ENCODE results near the gene MFSD2B. TPM values are rescaled to one million over a fixed set of nuclear protein-coding genes. Genes with fewer than 3 reads are reported as not detected.
A peak's percentile ranks its signal among the peaks of the same experiment; 100 is the strongest.

Gene MFSD2B
- total and polyA plus RNA-seq, 5 donors from 2014 or later: 0.39 TPM; not detected in 4

GRCh38 chr2:24049485-24050021 lies 39.7 kb downstream of the MFSD2B start, which contains the start of gene FKBP1B:
TSS of gene FKBP1B (plus strand) at chr2:24049741. CDS start at chr2:24049850, 109 bp downstream.
- Histone ChIP-seq H3K27me3 (ENCODE audit: control insufficient read depth, insufficient read depth, low read length) (peaks cover 23% of the 10 kb centered on the region), H3K4me1 (ENCODE audit: control insufficient read depth, insufficient read depth, low read length, poor library complexity, severe bottlenecking) (peaks cover 28% of the 10 kb centered on the region), H3K9me3 (ENCODE audit: control insufficient read depth in 2 of 2, low read length in 2 of 2) (no peaks in the 10 kb centered on the region), H3K36me3 (ENCODE audit: control insufficient read depth, insufficient read depth, low read length) (no peaks in the 10 kb centered on the region), H3K27ac (ENCODE audit: insufficient read depth, low read length, poor library complexity, severe bottlenecking) (no peak within 1 kb of the TSS), H3K4me3 (ENCODE audit: low read depth, low read length) (peak within 1 kb of the TSS; percentile 7)
- H3K4me3 Mint-ChIP-seq: peak within 1 kb of the TSS; percentile 80 to 87 (median 86)
- peak; percentile 26 to 57 (median 54) for DNase-seq
- no peak for ATAC-seq (ENCODE audit: low read depth in 2 of 2)
- no peak within 1 kb of the TSS for H3K27ac Mint-ChIP-seq
- no peaks in the 10 kb centered on the region for H3K36me3 Mint-ChIP-seq
- H3K9me3 Mint-ChIP-seq: no peaks in the 10 kb centered on the region
- peaks cover 11 to 32% (median 15%) of the 10 kb centered on the region in 4 donors for H3K4me1 Mint-ChIP-seq
- H3K27me3 Mint-ChIP-seq: peaks cover 15% of the 10 kb centered on the region

GRCh38 chr2:24050041-24050979 lies 40.4 kb downstream of the MFSD2B start:
- Mint-ChIP-seq H3K36me3 (no peaks in the 10 kb centered on the region), H3K4me3 (peak overlapping the region in 2 of 4 donors; percentile 51 to 87)

GRCh38 chr2:24051833-24052232 lies 41.9 kb downstream of the MFSD2B start:
- no peak for DNase-seq
- no peak for ATAC-seq (ENCODE audit: low read depth in 2 of 2)
- Histone ChIP-seq H3K27me3 (ENCODE audit: control insufficient read depth, insufficient read depth, low read length) (peaks cover 23% of the 10 kb centered on the region), H3K27ac (ENCODE audit: insufficient read depth, low read length, poor library complexity, severe bottlenecking) (no peak overlapping the region), H3K4me3 (ENCODE audit: low read depth, low read length) (no peak overlapping the region), H3K36me3 (ENCODE audit: control insufficient read depth, insufficient read depth, low read length) (no peaks in the 10 kb centered on the region), H3K9me3 (ENCODE audit: control insufficient read depth in 2 of 2, low read length in 2 of 2) (no peaks in the 10 kb centered on the region), H3K4me1 (ENCODE audit: control insufficient read depth, insufficient read depth, low read length, poor library complexity, severe bottlenecking) (peaks cover 25% of the 10 kb centered on the region)
- Mint-ChIP-seq H3K27ac (no peak overlapping the region), H3K9me3 (peaks cover 0 to 2% (median 0%) of the 10 kb centered on the region in 7 donors), H3K36me3 (no peaks in the 10 kb centered on the region), H3K4me3 (no peak overlapping the region), H3K4me1 (peaks cover 0 to 18% (median 9%) of the 10 kb centered on the region in 4 donors), H3K27me3 (peaks cover 15% of the 10 kb centered on the region)

More at GRCh38 chr2:24050041-24050979, 40.4 kb downstream of the MFSD2B start:
- DNase-seq: peak in 1 of 3 donors; percentile 8
- no peak overlapping the region for H3K27ac ChIP-seq (ENCODE audit: insufficient read depth, low read length, poor library complexity, severe bottlenecking)
- Mint-ChIP-seq H3K9me3 (peaks cover 0 to under 1% (median 0%) of the 10 kb centered on the region in 7 donors), H3K4me1 (peaks cover 6 to 26% (median 10%) of the 10 kb centered on the region in 4 donors), H3K27ac (no peak overlapping the region), H3K27me3 (peaks cover 15% of the 10 kb centered on the region)
- H3K4me3 ChIP-seq (ENCODE audit: low read depth, low read length): no peak overlapping the region
- H3K4me1 ChIP-seq (ENCODE audit: control insufficient read depth, insufficient read depth, low read length, poor library complexity, severe bottlenecking): peaks cover 28% of the 10 kb centered on the region
- H3K27me3 ChIP-seq (ENCODE audit: control insufficient read depth, insufficient read depth, low read length): peaks cover 23% of the 10 kb centered on the region
- H3K36me3 ChIP-seq (ENCODE audit: control insufficient read depth, insufficient read depth, low read length): no peaks in the 10 kb centered on the region
- H3K9me3 ChIP-seq (ENCODE audit: control insufficient read depth in 2 of 2, low read length in 2 of 2): no peaks in the 10 kb centered on the region
- no peak for ATAC-seq (ENCODE audit: low read depth in 2 of 2)

GRCh38 chr2:24052951-24053350 lies 43.1 kb downstream of the MFSD2B start:
- peaks cover 23% of the 10 kb centered on the region for H3K27me3 ChIP-seq (ENCODE audit: control insufficient read depth, insufficient read depth, low read length)
- peaks cover 19% of the 10 kb centered on the region for H3K4me1 ChIP-seq (ENCODE audit: control insufficient read depth, insufficient read depth, low read length, poor library complexity, severe bottlenecking)
- no peaks in the 10 kb centered on the region for H3K9me3 ChIP-seq (ENCODE audit: control insufficient read depth in 2 of 2, low read length in 2 of 2)
- H3K27ac ChIP-seq (ENCODE audit: insufficient read depth, low read length, poor library complexity, severe bottlenecking): no peak overlapping the region
- ATAC-seq (ENCODE audit: low read depth in 2 of 2): no peak
- no peak overlapping the region for H3K27ac Mint-ChIP-seq
- H3K4me3 Mint-ChIP-seq: no peak overlapping the region
- no peak for DNase-seq
- peaks cover 0 to 2% (median 0%) of the 10 kb centered on the region in 7 donors for H3K9me3 Mint-ChIP-seq
- H3K27me3 Mint-ChIP-seq: peaks cover 9% of the 10 kb centered on the region
- no peak overlapping the region for H3K4me3 ChIP-seq (ENCODE audit: low read depth, low read length)
- peaks cover 0 to 6% (median under 1%) of the 10 kb centered on the region in 4 donors for H3K4me1 Mint-ChIP-seq
- no peaks in the 10 kb centered on the region for H3K36me3 Mint-ChIP-seq
- no peaks in the 10 kb centered on the region for H3K36me3 ChIP-seq (ENCODE audit: control insufficient read depth, insufficient read depth, low read length)

GRCh38 chr2:24054366-24055010 lies 44.6 kb downstream of the MFSD2B start:
- peaks cover 10% of the 10 kb centered on the region for H3K4me1 ChIP-seq (ENCODE audit: control insufficient read depth, insufficient read depth, low read length, poor library complexity, severe bottlenecking)
- Mint-ChIP-seq H3K36me3 (no peaks in the 10 kb centered on the region), H3K4me3 (peak overlapping the region in 1 of 4 donors; percentile 59), H3K9me3 (peaks cover 0 to 2% (median 0%) of the 10 kb centered on the region in 7 donors), H3K4me1 (no peaks in the 10 kb centered on the region), H3K27me3 (peaks cover 5% of the 10 kb centered on the region), H3K27ac (peak overlapping the region in 1 of 3 donors; percentile 32)
- H3K36me3 ChIP-seq (ENCODE audit: control insufficient read depth, insufficient read depth, low read length): no peaks in the 10 kb centered on the region
- no peak for ATAC-seq (ENCODE audit: low read depth in 2 of 2)
- H3K27me3 ChIP-seq (ENCODE audit: control insufficient read depth, insufficient read depth, low read length): peaks cover 17% of the 10 kb centered on the region
- no peak overlapping the region for H3K27ac ChIP-seq (ENCODE audit: insufficient read depth, low read length, poor library complexity, severe bottlenecking)
- no peak overlapping the region for H3K4me3 ChIP-seq (ENCODE audit: low read depth, low read length)
- no peaks in the 10 kb centered on the region for H3K9me3 ChIP-seq (ENCODE audit: control insufficient read depth in 2 of 2, low read length in 2 of 2)
- no peak for DNase-seq

- H3K27me3 Mint-ChIP-seq: peaks cover 10% of the 10 kb centered on the region
- H3K9me3 Mint-ChIP-seq: peaks cover 0 to 2% (median 0%) of the 10 kb centered on the region in 7 donors
- H3K36me3 Mint-ChIP-seq: no peaks in the 10 kb centered on the region
- DNase-seq (no peak), ATAC-seq (ENCODE audit: low read depth in 2 of 2) (no peak)
- H3K4me3 Mint-ChIP-seq: no peak overlapping the region
- Histone ChIP-seq H3K4me1 (ENCODE audit: control insufficient read depth, insufficient read depth, low read length, poor library complexity, severe bottlenecking) (no peaks in the 10 kb centered on the region), H3K4me3 (ENCODE audit: low read depth, low read length) (no peak overlapping the region), H3K9me3 (ENCODE audit: control insufficient read depth in 2 of 2, low read length in 2 of 2) (no peaks in the 10 kb centered on the region), H3K27ac (ENCODE audit: insufficient read depth, low read length, poor library complexity, severe bottlenecking) (no peak overlapping the region), H3K27me3 (ENCODE audit: control insufficient read depth, insufficient read depth, low read length) (peaks cover 13% of the 10 kb centered on the region), H3K36me3 (ENCODE audit: control insufficient read depth, insufficient read depth, low read length) (no peaks in the 10 kb centered on the region)
- no peaks in the 10 kb centered on the region for H3K4me1 Mint-ChIP-seq
- no peak overlapping the region for H3K27ac Mint-ChIP-seq
Measured at GRCh38 chr2:24055750-24056149, 45.9 kb downstream of the MFSD2B start.

GRCh38 chr2:24058564-24059271 lies 48.8 kb downstream of the MFSD2B start:
- peaks cover 0 to 2% (median 0%) of the 10 kb centered on the region in 7 donors for H3K9me3 Mint-ChIP-seq
- Histone ChIP-seq H3K4me3 (ENCODE audit: low read depth, low read length) (no peak overlapping the region), H3K4me1 (ENCODE audit: control insufficient read depth, insufficient read depth, low read length, poor library complexity, severe bottlenecking) (no peaks in the 10 kb centered on the region), H3K36me3 (ENCODE audit: control insufficient read depth, insufficient read depth, low read length) (no peaks in the 10 kb centered on the region), H3K9me3 (ENCODE audit: control insufficient read depth in 2 of 2, low read length in 2 of 2) (no peaks in the 10 kb centered on the region), H3K27me3 (ENCODE audit: control insufficient read depth, insufficient read depth, low read length) (no peaks in the 10 kb centered on the region), H3K27ac (ENCODE audit: insufficient read depth, low read length, poor library complexity, severe bottlenecking) (no peak overlapping the region)
- DNase-seq: no peak
- no peak for ATAC-seq (ENCODE audit: low read depth in 2 of 2)
- H3K4me3 Mint-ChIP-seq: no peak overlapping the region
- H3K27ac Mint-ChIP-seq: no peak overlapping the region
- peaks cover 5% of the 10 kb centered on the region for H3K27me3 Mint-ChIP-seq
- H3K36me3 Mint-ChIP-seq: no peaks in the 10 kb centered on the region
- no peaks in the 10 kb centered on the region for H3K4me1 Mint-ChIP-seq
